Osteocyte (in vitro differentiated cells): Measurements from ENCODE around the gene BPIFB4. TPM values are rescaled to one million over a fixed set of nuclear protein-coding genes. Genes with fewer than 3 reads are reported as not detected.

Source experiments
- DNase-seq: peaks from one replicate; pipeline ENCODE4 v3.0.0; 2021; ENCODE audit warnings: mixed read lengths; ENCODE audit not compliant: unreplicated experiment; ENCODE audit errors: extremely low spot score
- H3K27ac Mint-ChIP-seq: one replicate; pipeline ENCODE4 v1.8.0; 2021; ENCODE audit warnings: mild to moderate bottlenecking, mixed read lengths; ENCODE audit not compliant: unreplicated experiment
- H3K27me3 Mint-ChIP-seq: one replicate; pipeline ENCODE4 v1.8.0; 2021; ENCODE audit warnings: mixed read lengths; ENCODE audit not compliant: unreplicated experiment
- H3K36me3 Mint-ChIP-seq: one replicate; pipeline ENCODE4 v1.8.0; 2021; ENCODE audit warnings: mixed read lengths; ENCODE audit not compliant: unreplicated experiment
- H3K4me1 Mint-ChIP-seq: one replicate; pipeline ENCODE4 v1.8.0; 2021; ENCODE audit warnings: mixed read lengths; ENCODE audit not compliant: unreplicated experiment
- H3K4me3 Mint-ChIP-seq: one replicate; pipeline ENCODE4 v1.8.0; 2021; ENCODE audit warnings: mild to moderate bottlenecking, moderate library complexity, mixed read lengths; ENCODE audit not compliant: unreplicated experiment
- H3K9me3 Mint-ChIP-seq: one replicate; pipeline ENCODE4 v1.8.0; 2021; ENCODE audit warnings: mixed read lengths; ENCODE audit not compliant: unreplicated experiment
- total RNA-seq: library from RNA; stranded (reverse); gene quantifications from 2 replicates; pipeline ENCODE4 v1.2.1, GENCODE V29; 2021
- TF ChIP-seq, protein P1 (sequence below): fragments of 200-600 bp; sonication (generic); IDR thresholded peaks from 2 replicates; pipeline ENCODE4 v1.5.0; 2021; ENCODE audit warnings: antibody characterized with exemption, mild to moderate bottlenecking, moderate library complexity

The BPIFB4 gene
- total RNA-seq, 1 donor from 2014 or later, result not detected

DNA sequence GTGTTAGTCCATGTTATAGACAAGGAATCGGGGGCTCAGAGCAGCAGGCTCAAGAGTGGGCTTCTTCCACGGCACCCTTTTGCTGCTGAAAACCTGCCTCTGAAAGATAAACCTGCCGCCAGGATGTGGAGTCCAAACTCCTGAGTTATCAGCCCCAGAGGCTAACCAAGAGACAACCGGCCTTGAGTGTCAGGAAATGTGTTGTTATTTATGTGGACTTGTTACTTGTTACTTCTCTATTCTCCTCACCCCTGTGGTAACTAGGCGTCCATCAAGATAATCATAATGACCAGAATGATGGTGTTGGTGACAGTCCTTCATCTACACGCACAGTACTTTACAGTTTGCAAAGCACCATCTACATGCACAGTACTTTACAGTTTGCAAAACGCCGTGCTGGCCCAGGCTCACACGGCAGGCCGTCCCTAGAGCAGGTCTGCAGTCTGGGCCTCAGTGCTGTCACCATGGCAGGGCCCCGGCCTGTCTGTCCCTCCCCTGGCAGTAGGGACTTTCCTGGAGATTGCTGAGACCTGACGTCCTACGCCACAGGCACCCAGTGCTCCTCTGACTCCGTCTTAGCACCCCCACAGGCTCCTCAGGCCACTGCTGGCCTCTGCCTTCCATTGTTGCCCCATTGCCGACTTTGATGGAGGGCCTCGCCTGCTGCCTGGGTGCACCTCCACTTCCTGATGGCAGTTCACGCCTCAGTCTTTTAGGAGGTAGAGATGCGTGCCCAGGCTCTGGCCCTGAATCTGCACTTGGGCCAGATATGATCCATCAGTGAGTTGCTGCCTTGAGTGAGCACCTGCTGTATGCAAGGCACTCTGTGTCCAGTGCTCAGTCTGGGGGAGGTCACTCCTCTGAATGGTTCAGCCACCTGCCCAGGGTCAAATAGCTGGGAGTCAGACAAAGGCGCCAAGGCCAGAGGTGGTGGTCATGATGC lies 9.1 kb upstream of the BPIFB4 start:
- Mint-ChIP-seq H3K27ac (no peak overlapping the region), H3K4me3 (no peak overlapping the region), H3K4me1 (no peaks in the 10 kb centered on the region), H3K36me3 (no peaks in the 10 kb centered on the region), H3K27me3 (peaks cover 6% of the 10 kb centered on the region), H3K9me3 (no peaks in the 10 kb centered on the region)
- TF ChIP-seq, protein P1, sequence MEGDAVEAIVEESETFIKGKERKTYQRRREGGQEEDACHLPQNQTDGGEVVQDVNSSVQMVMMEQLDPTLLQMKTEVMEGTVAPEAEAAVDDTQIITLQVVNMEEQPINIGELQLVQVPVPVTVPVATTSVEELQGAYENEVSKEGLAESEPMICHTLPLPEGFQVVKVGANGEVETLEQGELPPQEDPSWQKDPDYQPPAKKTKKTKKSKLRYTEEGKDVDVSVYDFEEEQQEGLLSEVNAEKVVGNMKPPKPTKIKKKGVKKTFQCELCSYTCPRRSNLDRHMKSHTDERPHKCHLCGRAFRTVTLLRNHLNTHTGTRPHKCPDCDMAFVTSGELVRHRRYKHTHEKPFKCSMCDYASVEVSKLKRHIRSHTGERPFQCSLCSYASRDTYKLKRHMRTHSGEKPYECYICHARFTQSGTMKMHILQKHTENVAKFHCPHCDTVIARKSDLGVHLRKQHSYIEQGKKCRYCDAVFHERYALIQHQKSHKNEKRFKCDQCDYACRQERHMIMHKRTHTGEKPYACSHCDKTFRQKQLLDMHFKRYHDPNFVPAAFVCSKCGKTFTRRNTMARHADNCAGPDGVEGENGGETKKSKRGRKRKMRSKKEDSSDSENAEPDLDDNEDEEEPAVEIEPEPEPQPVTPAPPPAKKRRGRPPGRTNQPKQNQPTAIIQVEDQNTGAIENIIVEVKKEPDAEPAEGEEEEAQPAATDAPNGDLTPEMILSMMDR, result no peak
- DNase-seq, result no peak

DNA sequence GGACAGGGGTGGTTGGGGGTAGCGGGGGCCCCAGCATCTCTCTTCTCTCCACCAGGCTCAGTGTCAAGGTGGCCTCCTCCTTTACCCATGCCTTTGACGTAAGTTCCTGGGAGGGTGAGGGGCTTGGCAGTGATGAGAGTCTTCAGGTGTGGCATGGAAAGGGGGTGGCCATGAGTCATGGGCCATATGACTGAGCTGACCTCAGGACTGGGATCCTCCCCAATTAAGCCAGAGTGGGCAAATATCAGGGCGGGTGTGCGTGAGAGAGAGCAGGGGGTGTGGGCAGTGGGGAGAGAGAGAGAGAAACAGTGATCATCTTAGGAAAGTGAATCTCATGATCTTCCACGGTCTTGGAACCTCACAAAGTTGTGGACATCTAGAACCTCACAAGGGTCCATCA lies 8.2 kb upstream of the BPIFB4 start:
- no peaks in the 10 kb centered on the region for H3K36me3 Mint-ChIP-seq
- no peak overlapping the region for H3K27ac Mint-ChIP-seq
- H3K9me3 Mint-ChIP-seq, result no peaks in the 10 kb centered on the region
- no peaks in the 10 kb centered on the region for H3K4me1 Mint-ChIP-seq
- TF ChIP-seq, protein P1, result no peak
- DNase-seq, result no peak
- H3K4me3 Mint-ChIP-seq, result no peak overlapping the region
- H3K27me3 Mint-ChIP-seq, result peaks cover 6% of the 10 kb centered on the region

DNA sequence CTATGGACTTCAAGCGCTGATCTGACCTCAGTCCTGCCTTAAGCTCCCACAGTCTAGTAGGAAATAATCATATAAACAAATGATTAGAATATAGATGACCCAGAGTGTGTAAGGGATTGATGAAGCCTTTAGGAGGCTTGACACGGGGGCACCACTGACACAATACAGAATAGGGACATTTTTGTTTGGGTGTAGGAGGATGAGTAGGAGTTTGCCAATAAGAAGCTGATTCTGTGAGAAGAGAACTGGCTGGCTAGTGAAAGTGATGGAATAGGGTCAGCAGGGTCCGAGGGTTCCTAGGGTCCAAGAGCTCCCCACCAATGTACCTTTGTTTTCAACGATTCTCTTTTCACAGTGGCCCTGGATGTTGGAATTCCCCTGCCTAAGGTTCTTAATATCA lies 7.1 kb upstream of the BPIFB4 start:
- TF ChIP-seq, protein P1, result no peak
- Mint-ChIP-seq H3K4me1 (no peaks in the 10 kb centered on the region), H3K9me3 (no peaks in the 10 kb centered on the region), H3K36me3 (no peaks in the 10 kb centered on the region), H3K27ac (no peak overlapping the region), H3K4me3 (no peak overlapping the region), H3K27me3 (no peaks in the 10 kb centered on the region)
- DNase-seq, result no peak

DNA sequence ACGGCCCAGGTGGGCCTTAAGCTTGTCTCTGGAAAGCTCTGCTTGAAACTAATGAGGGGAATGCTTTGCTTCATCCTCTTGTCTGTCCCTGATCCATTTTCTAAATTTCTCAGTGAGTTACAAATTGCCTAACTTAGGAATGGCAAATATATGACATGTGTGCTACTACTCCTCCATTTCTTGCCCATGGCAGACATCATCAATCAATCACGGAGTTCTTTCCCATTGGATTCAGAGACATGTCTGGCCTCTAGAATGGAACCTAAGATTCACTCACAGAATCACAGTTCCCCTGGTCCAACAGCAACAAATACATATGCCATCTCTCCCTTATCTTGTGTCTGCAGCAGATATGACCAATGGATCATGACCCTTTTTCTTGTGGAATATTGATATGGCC lies 6.6 kb upstream of the BPIFB4 start:
- TF ChIP-seq, protein P1, result no peak
- H3K9me3 Mint-ChIP-seq, result no peaks in the 10 kb centered on the region
- H3K4me3 Mint-ChIP-seq, result no peak overlapping the region
- no peaks in the 10 kb centered on the region for H3K27me3 Mint-ChIP-seq
- no peak overlapping the region for H3K27ac Mint-ChIP-seq
- H3K36me3 Mint-ChIP-seq, result no peaks in the 10 kb centered on the region
- H3K4me1 Mint-ChIP-seq, result no peaks in the 10 kb centered on the region
- DNase-seq, result no peak

DNA sequence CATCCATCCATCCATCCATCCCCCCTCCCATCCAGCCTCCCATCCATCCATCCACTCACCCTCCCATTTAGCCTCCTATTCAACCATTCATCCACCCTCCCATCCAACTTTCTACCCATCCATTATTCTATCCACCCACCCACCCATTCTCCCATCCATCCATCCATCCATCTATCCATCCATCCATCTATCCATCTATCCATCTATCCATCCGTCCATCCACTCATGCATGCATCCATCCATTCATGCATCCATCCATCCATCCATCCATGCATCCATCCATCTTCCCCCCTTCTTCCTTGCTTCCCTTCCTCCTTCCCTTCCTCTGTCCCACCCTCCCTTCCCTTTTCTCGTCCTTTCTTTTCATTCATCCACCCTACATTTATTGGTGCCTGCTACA lies 4.8 kb upstream of the BPIFB4 start:
- Mint-ChIP-seq H3K27ac (no peak overlapping the region), H3K4me3 (no peak overlapping the region), H3K27me3 (no peaks in the 10 kb centered on the region), H3K9me3 (no peaks in the 10 kb centered on the region), H3K36me3 (no peaks in the 10 kb centered on the region), H3K4me1 (no peaks in the 10 kb centered on the region)
- DNase-seq, result no peak
- TF ChIP-seq, protein P1, result no peak
